HCT116 (cell line): Measurements from ENCODE around the gene ALK. TPM values are rescaled to one million over a fixed set of nuclear protein-coding genes. Genes with fewer than 3 reads are reported as not detected.

Experiments
- ATAC-seq: fragments of 200-7000 bp; cut with Tn5 transposase; 2 replicates; pipeline ENCODE4 v1.9.1; 2020; ENCODE audit warnings: mild to moderate bottlenecking, moderate library complexity
- BruUV-seq: library from RNA; stranded (reverse); fragments of 400-500 nt; replicated peaks from 2 replicates; lab custom pipeline; 2021; lab: Mats Ljungman, UMichigan
- CTCF ChIA-PET: fragments of 300-600 bp; sonication (Branson Sonifier 250); formaldehyde crosslinking; loops from one replicate; lab custom pipeline; 2021; ENCODE audit warnings: antibody characterized with exemption; lab: Charles Lee
- POLR2A ChIA-PET: fragments of 300-600, 350-600 bp; sonication (Branson Sonifier 250); formaldehyde crosslinking; loops from one replicate; lab custom pipeline; 2021; ENCODE audit warnings: antibody characterized with exemption; lab: Charles Lee
- RAD21 ChIA-PET, 2 experiments: fragments of 300-600 bp; sonication (Branson Sonifier 250); formaldehyde crosslinking; loops; one replicate each; lab custom pipeline; 2023; ENCODE audit warnings: low total read pairs in 2 of 2; ENCODE audit not compliant: uncharacterized antibody in 2 of 2, unreplicated experiment in 2 of 2, low non-redundant PET in 1 of 2; lab: Charles Lee
- DNase-seq: peaks from one replicate; pipeline ENCODE4 v3.0.0-alpha.2; 2010; ENCODE audit warnings: low read depth, low spot score
- H2AFZ ChIP-seq: fragments of 200-600 bp; shearing (Covaris generic), sonication (generic); 2 replicates; pipeline ENCODE4 v1.6.1; 2017; ENCODE audit warnings: low read depth, mixed run types, mixed read lengths, antibody characterized with exemption, low read length; ENCODE audit not compliant: poor library complexity, severe bottlenecking
- H3K27ac ChIP-seq: 2 replicates; pipeline ENCODE4 v1.5.1; 2012; ENCODE audit warnings: low read depth, low read length
- H3K27me3 ChIP-seq: fragments of 200-600 bp; sonication (generic); 2 replicates; pipeline ENCODE4 v1.6.1; 2016; ENCODE audit warnings: mixed run types, low read length, mixed read lengths; ENCODE audit not compliant: insufficient read depth
- H3K36me3 ChIP-seq, 2 experiments: fragments of 200-500 bp in 1 of 2; fragments of 200-600 bp in 1 of 2; sonication (Bioruptor generic) in 1 of 2; sonication (generic) in 1 of 2; 2 replicates each; pipeline versions ENCODE4 v1.5.1 to v1.6.1; 2014 to 2016; ENCODE audit warnings: low read length in 2 of 2, inconsistent platforms in 1 of 2, mixed read lengths in 1 of 2, mixed run types in 1 of 2; ENCODE audit not compliant: insufficient read depth in 2 of 2, control insufficient read depth in 1 of 2
- H3K4me1 ChIP-seq, 2 experiments: fragments of 200-600 bp in 1 of 2; sonication (generic) in 1 of 2; 2 replicates each; pipeline versions ENCODE4 v1.5.1 to v1.6.1; 2012 to 2017; ENCODE audit warnings: low read length in 2 of 2, inconsistent platforms in 1 of 2, mild to moderate bottlenecking in 1 of 2, mixed read lengths in 1 of 2, mixed run types in 1 of 2, moderate library complexity in 1 of 2; ENCODE audit not compliant: insufficient read depth in 2 of 2, control insufficient read depth in 1 of 2
- H3K4me2 ChIP-seq: fragments of 200-600 bp; sonication (generic); 2 replicates; pipeline ENCODE4 v1.6.1; 2017; ENCODE audit warnings: mixed run types, low read length, mixed read lengths
- H3K4me3 ChIP-seq, 2 experiments: fragments of 200-600 bp in 1 of 2; sonication (generic) in 1 of 2; replicated peaks in 1 of 2; 2 replicates each; pipeline ENCODE4 v1.5.1; 2011 to 2016; ENCODE audit warnings: low read length in 2 of 2, control low read depth in 1 of 2, low read depth in 1 of 2, mild to moderate bottlenecking in 1 of 2, mixed read lengths in 1 of 2, mixed run types in 1 of 2
- H3K79me2 ChIP-seq: fragments of 200-600 bp; sonication (generic); 2 replicates; pipeline ENCODE4 v1.6.1; 2017; ENCODE audit warnings: mild to moderate bottlenecking, mixed run types, low read length, moderate library complexity, mixed read lengths; ENCODE audit not compliant: insufficient read depth
- H3K9ac ChIP-seq: fragments of 200-600 bp; sonication (generic); 2 replicates; pipeline ENCODE4 v1.6.1; 2016; ENCODE audit warnings: low read length, mixed read lengths
- H3K9me2 ChIP-seq: fragments of 200-600 bp; sonication (generic), shearing (Covaris generic); 2 replicates; pipeline ENCODE4 v1.6.1; 2017; ENCODE audit warnings: mixed run types, mild to moderate bottlenecking, moderate library complexity; ENCODE audit not compliant: insufficient read depth
- H3K9me3 ChIP-seq, 2 experiments: fragments of 200-500 bp in 1 of 2; fragments of 200-600 bp in 1 of 2; sonication (Bioruptor generic) in 1 of 2; sonication (generic) in 1 of 2; 2 replicates each; pipeline ENCODE4 v1.6.1; 2014 to 2017; ENCODE audit warnings: low read length in 2 of 2, mixed read lengths in 2 of 2, inconsistent platforms in 1 of 2, low read depth in 1 of 2, mild to moderate bottlenecking in 1 of 2, mixed run types in 1 of 2, moderate library complexity in 1 of 2; ENCODE audit not compliant: control insufficient read depth in 1 of 2, insufficient read depth in 1 of 2
- H4K20me1 ChIP-seq: fragments of 200-600 bp; sonication (generic), shearing (Covaris generic); 2 replicates; pipeline ENCODE4 v1.6.1; 2017; ENCODE audit warnings: mixed run types, mild to moderate bottlenecking, moderate library complexity; ENCODE audit not compliant: insufficient read depth
- EGR1 ChIP-seq: IDR thresholded peaks from 2 replicates; pipeline ENCODE4 v1.6.1; 2012; ENCODE audit warnings: low read depth
- POLR2A ChIP-seq: IDR thresholded peaks from 2 replicates; pipeline ENCODE4 v1.7.0; 2011; ENCODE audit warnings: borderline replicate concordance; ENCODE audit not compliant: insufficient read depth, insufficient read length; ENCODE audit errors: extremely low read depth
- POLR2AphosphoS5 ChIP-seq: IDR thresholded peaks from 2 replicates; pipeline ENCODE4 v1.6.1; 2011; ENCODE audit warnings: mild to moderate bottlenecking, low read depth, low read length, moderate library complexity
- RAD21 ChIP-seq: IDR thresholded peaks from 2 replicates; pipeline ENCODE4 v1.6.1; 2012; ENCODE audit warnings: low read depth, mild to moderate bottlenecking
- SRF ChIP-seq: IDR thresholded peaks from 2 replicates; pipeline ENCODE4 v1.6.1; 2012; ENCODE audit warnings: low read depth
- TCF7L2 ChIP-seq: IDR thresholded peaks from 2 replicates; pipeline ENCODE4 v1.7.0; 2011; ENCODE audit warnings: borderline replicate concordance, inconsistent platforms; ENCODE audit not compliant: insufficient read depth, insufficient read length; ENCODE audit errors: extremely low read depth
- YY1 ChIP-seq: IDR thresholded peaks from 2 replicates; pipeline ENCODE4 v1.6.1; 2011; ENCODE audit warnings: low read length, low read depth, moderate library complexity, mild to moderate bottlenecking; ENCODE audit not compliant: insufficient replicate concordance; ENCODE audit errors: extremely low read depth
- intact Hi-C: fragments of 100-400 bp; cut with micrococcal nuclease; formaldehyde crosslinking; loops from 2 replicates; pipeline ENCODE4 v1.10.0; 2022
- total RNA-seq: library from RNA; stranded (reverse); gene quantifications from one replicate; pipeline ENCODE4 v1.2.1, GENCODE V29; 2021; ENCODE audit not compliant: unreplicated experiment
- TF ChIP-seq, protein P1 (sequence below): IDR thresholded peaks from 2 replicates; pipeline ENCODE4 v1.6.1; 2012; ENCODE audit warnings: low read depth

Gene ALK
- total RNA-seq, 1 experiment from 2014 or later = not detected

DNA sequence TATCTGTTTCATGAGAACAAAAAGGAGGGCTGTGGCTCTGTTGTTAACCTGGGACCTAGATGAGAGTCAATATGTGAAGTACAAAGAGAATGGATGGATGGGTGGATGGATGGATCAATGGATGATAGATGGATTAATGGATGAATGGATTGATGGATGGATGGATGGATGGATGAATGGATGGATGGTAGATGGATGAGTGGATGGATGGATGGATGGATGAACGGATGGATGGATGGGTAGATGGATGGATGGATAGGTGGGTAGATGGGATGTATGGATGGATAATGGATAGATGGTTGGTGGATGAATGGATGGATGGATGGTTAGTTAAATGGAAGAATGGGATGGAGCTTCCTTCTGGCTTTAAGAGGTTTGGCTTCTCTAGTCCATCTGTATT lies 396.7 kb downstream of the ALK start:
- ChIA-PET RAD21 (no interaction called here), CTCF (no interaction called here), POLR2A (no interaction called here)
- DNase-seq (no peak), ATAC-seq (no peak)
- Histone ChIP-seq H3K4me2 (no peak overlapping the region), H3K27ac (no peak overlapping the region), H3K4me1 (no peaks in the 10 kb centered on the region), H4K20me1 (no peaks in the 10 kb centered on the region), H3K9ac (no peak overlapping the region), H3K36me3 (no peaks in the 10 kb centered on the region), H3K79me2 (no peaks in the 10 kb centered on the region), H2AFZ (no peak overlapping the region), H3K27me3 (peaks cover 70% of the 10 kb centered on the region), H3K9me3 (no peaks in the 10 kb centered on the region), H3K4me3 (no peak overlapping the region), H3K9me2 (no peaks in the 10 kb centered on the region)
- BruUV-seq = no TSS peak
- TF ChIP-seq SRF = no peak
- TF ChIP-seq, protein P1, sequence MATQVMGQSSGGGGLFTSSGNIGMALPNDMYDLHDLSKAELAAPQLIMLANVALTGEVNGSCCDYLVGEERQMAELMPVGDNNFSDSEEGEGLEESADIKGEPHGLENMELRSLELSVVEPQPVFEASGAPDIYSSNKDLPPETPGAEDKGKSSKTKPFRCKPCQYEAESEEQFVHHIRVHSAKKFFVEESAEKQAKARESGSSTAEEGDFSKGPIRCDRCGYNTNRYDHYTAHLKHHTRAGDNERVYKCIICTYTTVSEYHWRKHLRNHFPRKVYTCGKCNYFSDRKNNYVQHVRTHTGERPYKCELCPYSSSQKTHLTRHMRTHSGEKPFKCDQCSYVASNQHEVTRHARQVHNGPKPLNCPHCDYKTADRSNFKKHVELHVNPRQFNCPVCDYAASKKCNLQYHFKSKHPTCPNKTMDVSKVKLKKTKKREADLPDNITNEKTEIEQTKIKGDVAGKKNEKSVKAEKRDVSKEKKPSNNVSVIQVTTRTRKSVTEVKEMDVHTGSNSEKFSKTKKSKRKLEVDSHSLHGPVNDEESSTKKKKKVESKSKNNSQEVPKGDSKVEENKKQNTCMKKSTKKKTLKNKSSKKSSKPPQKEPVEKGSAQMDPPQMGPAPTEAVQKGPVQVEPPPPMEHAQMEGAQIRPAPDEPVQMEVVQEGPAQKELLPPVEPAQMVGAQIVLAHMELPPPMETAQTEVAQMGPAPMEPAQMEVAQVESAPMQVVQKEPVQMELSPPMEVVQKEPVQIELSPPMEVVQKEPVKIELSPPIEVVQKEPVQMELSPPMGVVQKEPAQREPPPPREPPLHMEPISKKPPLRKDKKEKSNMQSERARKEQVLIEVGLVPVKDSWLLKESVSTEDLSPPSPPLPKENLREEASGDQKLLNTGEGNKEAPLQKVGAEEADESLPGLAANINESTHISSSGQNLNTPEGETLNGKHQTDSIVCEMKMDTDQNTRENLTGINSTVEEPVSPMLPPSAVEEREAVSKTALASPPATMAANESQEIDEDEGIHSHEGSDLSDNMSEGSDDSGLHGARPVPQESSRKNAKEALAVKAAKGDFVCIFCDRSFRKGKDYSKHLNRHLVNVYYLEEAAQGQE = no peak
- no peak for TF ChIP-seq EGR1
- TF ChIP-seq POLR2AphosphoS5 = no peak
- TF ChIP-seq POLR2A = no peak
- TF ChIP-seq YY1 = no peak
- no peak for TF ChIP-seq RAD21
- no peak for TF ChIP-seq TCF7L2
- intact Hi-C loops = no loop called here
